Activated CD4-positive, alpha-beta T cell treated with anti-CD3 and anti-CD28 coated beads for 36 hours (primary cell): ENCODE measurements around the gene TNFRSF1B. TPM values are rescaled to one million over a fixed set of nuclear protein-coding genes. Genes with fewer than 3 reads are reported as not detected.

ENCODE experiments used
- ATAC-seq: fragments of 200-7000 bp; cut with Tn5 transposase; one replicate; pipeline ENCODE4 v1.10.0; 2021; ENCODE audit warnings: mild to moderate bottlenecking, moderate library complexity
- CTCF ChIA-PET: fragments of 350-600 bp; sonication (Branson Sonifier 250); formaldehyde crosslinking; loops from one replicate; lab custom pipeline; 2021; ENCODE audit warnings: antibody characterized with exemption; lab: Charles Lee
- POLR2A ChIA-PET: fragments of 350-600 bp; sonication (Branson Sonifier 250); formaldehyde crosslinking; loops from one replicate; lab custom pipeline; 2021; ENCODE audit warnings: antibody characterized with exemption, inconsistent platforms; lab: Charles Lee
- DNase-seq: peaks from one replicate; pipeline ENCODE4 v3.0.0-alpha.2; 2020
- H3K27ac Mint-ChIP-seq: one replicate; pipeline ENCODE4 v1.8.0; 2021; ENCODE audit warnings: mixed read lengths
- H3K27me3 Mint-ChIP-seq: one replicate; pipeline ENCODE4 v1.8.0; 2021; ENCODE audit warnings: mixed read lengths
- H3K36me3 Mint-ChIP-seq: one replicate; pipeline ENCODE4 v1.8.0; 2021; ENCODE audit warnings: low read depth, mixed read lengths
- H3K4me1 Mint-ChIP-seq: one replicate; pipeline ENCODE4 v1.8.0; 2021; ENCODE audit warnings: mixed read lengths
- H3K4me3 Mint-ChIP-seq: one replicate; pipeline ENCODE4 v1.8.0; 2021; ENCODE audit warnings: mild to moderate bottlenecking, moderate library complexity, mixed read lengths
- H3K9me3 Mint-ChIP-seq: one replicate; pipeline ENCODE4 v1.8.0; 2021; ENCODE audit warnings: low read depth, mixed read lengths
- intact Hi-C, 2 experiments: fragments of 100-400 bp; cut with DNase I in 1 of 2; cut with micrococcal nuclease in 1 of 2; formaldehyde crosslinking; loops; one replicate each; pipeline versions ENCODE4 v1.14.2 to v1.15.1; 2022 to 2024; cut with DNase I, micrococcal nuclease
- total RNA-seq, 2 experiments: library from RNA; stranded (reverse); gene quantifications; one replicate each; pipeline ENCODE4 v1.2.3, GENCODE V29; 2021

TNFRSF1B gene
- total RNA-seq, 2 experiments from 2014 or later: 107 to 116 TPM

GRCh38 chr1:12194666-12195216 lies 27.9 kb downstream of the TNFRSF1B start:
- POLR2A ChIA-PET: no interaction called here
- Mint-ChIP-seq H3K4me1 (peaks cover 11% of the 10 kb centered on the region), H3K9me3 (no peaks in the 10 kb centered on the region), H3K27me3 (no peaks in the 10 kb centered on the region), H3K4me3 (no peak overlapping the region), H3K36me3 (peaks cover 52% of the 10 kb centered on the region), H3K27ac (peak overlapping the region; percentile 37)
- ATAC-seq: no peak
- CTCF ChIA-PET: no interaction called here
- intact Hi-C loops: no loop called here
- DNase-seq: no peak

GRCh38 chr1:12195416-12195815 lies 28.6 kb downstream of the TNFRSF1B start:
- intact Hi-C loops: no loop called here
- no peak overlapping the region for H3K4me3 Mint-ChIP-seq
- CTCF ChIA-PET: no interaction called here
- no peak for ATAC-seq
- no peak for DNase-seq
- no peak overlapping the region for H3K27ac Mint-ChIP-seq
- no peaks in the 10 kb centered on the region for H3K27me3 Mint-ChIP-seq
- peaks cover 11% of the 10 kb centered on the region for H3K4me1 Mint-ChIP-seq
- H3K36me3 Mint-ChIP-seq: peaks cover 53% of the 10 kb centered on the region
- POLR2A ChIA-PET: no interaction called here
- no peaks in the 10 kb centered on the region for H3K9me3 Mint-ChIP-seq

GRCh38 chr1:12196641-12197482 lies 30.1 kb downstream of the TNFRSF1B start:
- peaks cover 51% of the 10 kb centered on the region for H3K36me3 Mint-ChIP-seq
- ChIA-PET CTCF (interaction anchor here (0.5 to 1.7 kb wide), 2 partner anchors 72 to 444 kb away, joined by 3 to 12 read pairs; no protein-coding TSS in a partner anchor), POLR2A (no interaction called here)
- intact Hi-C loops: no loop called here
- DNase-seq (no peak), ATAC-seq (no peak)
- no peaks in the 10 kb centered on the region for H3K27me3 Mint-ChIP-seq
- no peaks in the 10 kb centered on the region for H3K9me3 Mint-ChIP-seq
- H3K27ac Mint-ChIP-seq: peak overlapping the region; percentile 42
- H3K4me1 Mint-ChIP-seq: peaks cover 18% of the 10 kb centered on the region
- no peak overlapping the region for H3K4me3 Mint-ChIP-seq

GRCh38 chr1:12197483-12197880 lies 30.7 kb downstream of the TNFRSF1B start:
- DNase-seq (no peak), ATAC-seq (no peak)
- H3K4me1 Mint-ChIP-seq: peaks cover 23% of the 10 kb centered on the region
- no peak overlapping the region for H3K27ac Mint-ChIP-seq
- intact Hi-C loops: no loop called here
- H3K9me3 Mint-ChIP-seq: no peaks in the 10 kb centered on the region
- no peaks in the 10 kb centered on the region for H3K27me3 Mint-ChIP-seq
- H3K4me3 Mint-ChIP-seq: no peak overlapping the region
- CTCF ChIA-PET: interaction anchor here (1.7 kb wide), 1 partner anchor 73 kb away, joined by 12 read pairs; no protein-coding TSS in a partner anchor
- peaks cover 50% of the 10 kb centered on the region for H3K36me3 Mint-ChIP-seq
- POLR2A ChIA-PET: no interaction called here

GRCh38 chr1:12200208-12200607 lies 33.4 kb downstream of the TNFRSF1B start:
- no peak overlapping the region for H3K27ac Mint-ChIP-seq
- no peaks in the 10 kb centered on the region for H3K27me3 Mint-ChIP-seq
- ATAC-seq (no peak), DNase-seq (no peak)
- intact Hi-C loops: loop anchor here in 1 of 2 experiments (10.0 kb wide), 1 partner anchor 365 kb away; no protein-coding TSS in a partner anchor
- H3K4me1 Mint-ChIP-seq: peaks cover 44% of the 10 kb centered on the region
- H3K36me3 Mint-ChIP-seq: peaks cover 43% of the 10 kb centered on the region
- H3K9me3 Mint-ChIP-seq: no peaks in the 10 kb centered on the region
- ChIA-PET CTCF (interaction anchor here (0.7 to 4.6 kb wide), 3 partner anchors 74 to 275 kb away, joined by 3 to 44 read pairs (median 3); no protein-coding TSS in a partner anchor), POLR2A (no interaction called here)
- H3K4me3 Mint-ChIP-seq: no peak overlapping the region

- no peak overlapping the region for H3K4me3 Mint-ChIP-seq
- no peaks in the 10 kb centered on the region for H3K9me3 Mint-ChIP-seq
- H3K27me3 Mint-ChIP-seq: no peaks in the 10 kb centered on the region
- peak overlapping the region; percentile 65 for H3K27ac Mint-ChIP-seq
- CTCF ChIA-PET: interaction anchor here (0.6 to 4.6 kb wide), 7 partner anchors 17 to 156 kb away, joined by 3 to 44 read pairs (median 3); no protein-coding TSS in a partner anchor
- H3K36me3 Mint-ChIP-seq: peaks cover 48% of the 10 kb centered on the region
- DNase-seq (peak; percentile 48), ATAC-seq (peak; percentile 29)
- intact Hi-C loops: loop anchor here in 1 of 2 experiments (1.0 to 10.0 kb wide), 2 partner anchors 22 to 367 kb away; no protein-coding TSS in a partner anchor
- POLR2A ChIA-PET: interaction anchor here (0.7 to 1.1 kb wide), 3 partner anchors 29 to 40 kb away, joined by 3 to 6 read pairs (median 4); no protein-coding TSS in a partner anchor
- H3K4me1 Mint-ChIP-seq: peaks cover 49% of the 10 kb centered on the region
Observed at GRCh38 chr1:12201352-12202189, 34.8 kb downstream of the TNFRSF1B start.

GRCh38 chr1:12202190-12202497 lies 35.4 kb downstream of the TNFRSF1B start:
- peaks cover 45% of the 10 kb centered on the region for H3K4me1 Mint-ChIP-seq
- ChIA-PET POLR2A (interaction anchor here (1.1 kb wide), 2 partner anchors 30 to 40 kb away, joined by 3 to 6 read pairs; no protein-coding TSS in a partner anchor), CTCF (interaction anchor here (0.6 to 4.6 kb wide), 6 partner anchors 16 to 157 kb away, joined by 3 to 44 read pairs (median 4); no protein-coding TSS in a partner anchor)
- H3K27me3 Mint-ChIP-seq: no peaks in the 10 kb centered on the region
- peaks cover 47% of the 10 kb centered on the region for H3K36me3 Mint-ChIP-seq
- H3K27ac Mint-ChIP-seq: peak overlapping the region; percentile 13
- DNase-seq (no peak), ATAC-seq (no peak)
- no peak overlapping the region for H3K4me3 Mint-ChIP-seq
- intact Hi-C loops: loop anchor here in 1 of 2 experiments (10.0 kb wide), 1 partner anchor 367 kb away; no protein-coding TSS in a partner anchor
- H3K9me3 Mint-ChIP-seq: no peaks in the 10 kb centered on the region

GRCh38 chr1:12202577-12202976 lies 35.8 kb downstream of the TNFRSF1B start:
- Mint-ChIP-seq H3K27ac (peak overlapping the region; percentile 13), H3K4me1 (peaks cover 45% of the 10 kb centered on the region), H3K36me3 (peaks cover 47% of the 10 kb centered on the region), H3K27me3 (no peaks in the 10 kb centered on the region), H3K4me3 (no peak overlapping the region), H3K9me3 (no peaks in the 10 kb centered on the region)
- DNase-seq (no peak), ATAC-seq (no peak)
- intact Hi-C loops: loop anchor here in 1 of 2 experiments (10.0 kb wide), 1 partner anchor 368 kb away; no protein-coding TSS in a partner anchor
- ChIA-PET CTCF (interaction anchor here (0.6 to 4.6 kb wide), 3 partner anchors 67 to 80 kb away, joined by 3 to 44 read pairs (median 3); no protein-coding TSS in a partner anchor), POLR2A (interaction anchor here (1.1 kb wide), 1 partner anchor 30 kb away, joined by 3 read pairs; no protein-coding TSS in a partner anchor)

GRCh38 chr1:12203216-12204007 lies 36.6 kb downstream of the TNFRSF1B start:
- Mint-ChIP-seq H3K4me3 (no peak overlapping the region), H3K4me1 (peaks cover 51% of the 10 kb centered on the region), H3K27ac (peak overlapping the region; percentile 64), H3K36me3 (peaks cover 49% of the 10 kb centered on the region), H3K9me3 (no peaks in the 10 kb centered on the region), H3K27me3 (no peaks in the 10 kb centered on the region)
- CTCF ChIA-PET: interaction anchor here (0.6 to 8.4 kb wide), 4 partner anchors 68 to 81 kb away, joined by 3 to 265 read pairs (median 24); no protein-coding TSS in a partner anchor
- POLR2A ChIA-PET: no interaction called here
- intact Hi-C loops: loop anchor here in 1 of 2 experiments (10.0 kb wide), 1 partner anchor 369 kb away; no protein-coding TSS in a partner anchor
- DNase-seq: no peak
- ATAC-seq: no peak

- H3K27ac Mint-ChIP-seq: peak overlapping the region; percentile 64
- no peaks in the 10 kb centered on the region for H3K9me3 Mint-ChIP-seq
- intact Hi-C loops: loop anchor here in 1 of 2 experiments (10.0 kb wide), 1 partner anchor 369 kb away; no protein-coding TSS in a partner anchor
- peaks cover 45% of the 10 kb centered on the region for H3K36me3 Mint-ChIP-seq
- no peaks in the 10 kb centered on the region for H3K27me3 Mint-ChIP-seq
- POLR2A ChIA-PET: no interaction called here
- CTCF ChIA-PET: interaction anchor here (8.4 kb wide), 1 partner anchor 81 kb away, joined by 265 read pairs; no protein-coding TSS in a partner anchor
- ATAC-seq (peak; percentile 50), DNase-seq (peak; percentile 76)
- no peak overlapping the region for H3K4me3 Mint-ChIP-seq
- H3K4me1 Mint-ChIP-seq: peaks cover 58% of the 10 kb centered on the region
Observed at GRCh38 chr1:12204140-12204539, 37.3 kb downstream of the TNFRSF1B start.
